Suprapubic skin (tissue), 3 donors: ENCODE measurements around the gene AMOTL1.

ENCODE experiments used
- CTCF ChIP-seq, 2 donors: fragments of 200-600 bp in 1 of 2; fragments of 450-650 bp in 1 of 2; sonication (generic) in 1 of 2; IDR thresholded peaks; one replicate each; pipeline ENCODE4 v1.5.1; 2016 to 2019; ENCODE audit warnings: antibody characterized with exemption in 2 of 2, mild to moderate bottlenecking in 1 of 2, moderate library complexity in 1 of 2
- POLR2A ChIP-seq, 2 donors: fragments of 450-650 bp; IDR thresholded peaks; one replicate each; pipeline ENCODE4 v1.6.1; 2017; ENCODE audit warnings: antibody characterized with exemption in 2 of 2, mild to moderate bottlenecking in 2 of 2, moderate library complexity in 2 of 2

DNA sequence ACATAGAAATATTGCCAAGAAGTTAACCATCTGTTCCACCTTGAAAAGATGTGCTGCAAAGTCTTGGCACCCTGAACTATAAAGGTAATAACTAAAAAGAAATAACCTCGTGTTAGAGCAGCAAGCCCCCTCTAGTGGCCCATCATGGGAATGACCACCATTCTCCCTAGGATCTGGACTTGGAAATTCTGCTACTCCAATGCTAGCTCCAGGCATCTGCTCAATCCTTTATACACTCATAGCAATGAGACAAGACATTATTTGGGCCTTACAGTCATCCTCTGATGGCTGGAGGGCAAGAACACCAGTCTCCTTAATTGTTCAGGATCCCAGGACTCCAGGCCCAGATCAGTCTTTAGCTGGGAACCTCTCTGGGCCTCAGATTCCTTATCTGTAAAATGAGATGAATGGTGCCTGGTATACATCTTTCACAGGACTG, 129.2 kb downstream of the AMOTL1 start:
- TF ChIP-seq POLR2A (IDR thresholded peaks at IDR 0.05) (no peak), CTCF (IDR thresholded peaks at IDR 0.05) (peak; percentile 61 to 84)
